ENCODE results near the gene TSC22D4.
"Not testable (repeated sequence)": the region's sequence is repeated elsewhere in the genome, so short reads cannot be mapped to it uniquely, and the experiment has no call there.

The TSC22D4 gene

DNA sequence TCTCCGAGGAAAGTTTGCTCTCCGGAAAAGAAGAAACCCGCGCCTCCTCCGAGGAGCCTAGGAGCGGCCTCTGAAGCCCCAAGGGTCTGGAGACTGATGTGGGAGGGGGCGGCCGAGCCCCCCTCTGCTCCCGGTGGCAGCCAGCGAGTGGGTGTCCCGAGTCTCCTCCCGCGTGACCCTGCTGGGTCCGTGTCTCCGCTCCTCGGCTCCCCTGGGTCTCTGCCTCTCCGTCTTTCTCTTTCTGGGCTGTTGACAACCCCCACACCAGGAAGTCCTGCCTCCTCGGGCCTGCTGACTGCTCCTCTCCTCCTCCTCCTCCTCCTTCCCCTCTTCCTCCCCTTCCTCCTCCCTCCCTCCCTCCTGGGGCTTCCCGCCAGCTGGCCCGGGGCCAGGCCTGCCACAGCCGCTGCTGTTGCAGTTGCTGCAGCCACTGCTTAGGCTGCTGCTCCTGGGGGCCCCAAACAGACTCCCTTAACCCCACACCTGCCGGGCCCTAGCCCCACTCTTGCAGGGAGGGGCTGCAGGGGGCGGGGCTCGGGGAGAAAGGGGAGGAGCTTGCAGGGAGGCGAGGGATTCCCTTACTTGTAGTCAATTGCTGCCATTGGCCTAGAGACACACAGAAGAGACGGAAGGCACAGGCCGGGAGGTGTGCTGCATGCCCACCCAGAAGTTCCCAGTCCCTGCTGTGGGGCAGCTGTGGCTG lies at the start of gene TSC22D4:
TSC22D4 (minus strand) TSS at position 257 of the 703 bp plus-strand sequence. CDS start 1,176 bp downstream, outside the sequence.
- peaks cover 38% of the 10 kb centered on the region for H3K4me1 Mint-ChIP-seq
- no peaks in the 10 kb centered on the region for H3K9me3 Mint-ChIP-seq
- H3K4me3 Mint-ChIP-seq, result peak within 1 kb of the TSS; percentile 96
- no peaks in the 10 kb centered on the region for H3K27me3 Mint-ChIP-seq
- H3K27ac Mint-ChIP-seq, result peak within 1 kb of the TSS; percentile 90
- H3K36me3 Mint-ChIP-seq, result peaks cover 2% of the 10 kb centered on the region

- not testable (repeated sequence) for H3K4me1 Mint-ChIP-seq, H3K4me3 Mint-ChIP-seq, H3K27ac Mint-ChIP-seq, H3K9me3 Mint-ChIP-seq, H3K36me3 Mint-ChIP-seq, H3K27me3 Mint-ChIP-seq
Measured at GRCh38 chr7:100528108-100528866, 49.3 kb upstream of the TSC22D4 start.

DNA sequence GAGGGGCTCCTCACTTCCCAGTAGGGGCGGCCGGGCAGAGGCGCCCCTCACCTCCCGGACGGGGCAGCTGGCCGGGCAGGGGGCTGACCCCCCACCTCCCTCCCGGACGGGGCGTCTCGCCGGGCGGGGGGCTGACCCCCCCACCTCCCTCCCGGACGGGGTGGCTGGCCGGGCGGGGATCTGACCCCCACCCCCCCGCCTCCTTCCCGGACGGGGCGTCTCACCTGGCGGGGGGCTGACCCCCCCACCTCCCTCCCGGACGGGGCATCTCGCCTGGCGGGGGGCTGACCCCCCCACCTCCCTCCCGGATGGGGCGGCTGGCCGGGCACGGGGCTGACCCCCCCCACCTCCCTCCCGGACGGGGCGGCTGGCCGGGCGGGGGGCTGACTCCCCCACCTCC lies 44.2 kb upstream of the TSC22D4 start:
- H3K4me1 Mint-ChIP-seq, result peaks cover 14% of the 10 kb centered on the region
- not testable (repeated sequence) for H3K9me3 Mint-ChIP-seq, H3K27ac Mint-ChIP-seq, H3K4me3 Mint-ChIP-seq, H3K27me3 Mint-ChIP-seq, H3K36me3 Mint-ChIP-seq

- H3K36me3 Mint-ChIP-seq, H3K9me3 Mint-ChIP-seq, H3K27me3 Mint-ChIP-seq, H3K27ac Mint-ChIP-seq, H3K4me3 Mint-ChIP-seq: not testable (repeated sequence)
- peaks cover 16% of the 10 kb centered on the region for H3K4me1 Mint-ChIP-seq
Measured at GRCh38 chr7:100521909-100522593, 43.0 kb upstream of the TSC22D4 start.

- no peaks in the 10 kb centered on the region for H3K36me3 Mint-ChIP-seq
- H3K4me3 Mint-ChIP-seq, result no peak overlapping the region
- no peaks in the 10 kb centered on the region for H3K9me3 Mint-ChIP-seq
- H3K27me3 Mint-ChIP-seq, result no peaks in the 10 kb centered on the region
- H3K4me1 Mint-ChIP-seq, result peaks cover 22% of the 10 kb centered on the region
- no peak overlapping the region for H3K27ac Mint-ChIP-seq
Measured at GRCh38 chr7:100521076-100521475, 42.1 kb upstream of the TSC22D4 start.

DNA sequence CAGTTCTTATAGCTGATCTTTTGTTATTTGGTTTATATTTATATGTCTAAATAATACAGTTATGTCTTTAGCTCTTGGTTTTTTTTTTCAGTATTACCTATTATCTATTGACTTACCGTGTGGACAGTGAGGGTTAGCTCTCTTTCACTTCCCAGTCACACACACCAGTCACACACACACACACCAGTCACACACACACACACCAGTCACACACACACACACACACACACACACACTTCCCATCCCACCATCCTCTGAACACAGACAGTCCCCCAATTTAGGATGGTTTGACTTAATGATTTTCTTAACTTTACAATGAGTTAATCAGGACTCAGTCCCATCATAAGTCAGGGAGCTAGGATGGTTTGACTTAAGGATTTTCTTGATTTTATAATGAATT lies 41.1 kb upstream of the TSC22D4 start:
- peaks cover 31% of the 10 kb centered on the region for H3K4me1 Mint-ChIP-seq
- H3K27me3 Mint-ChIP-seq, result no peaks in the 10 kb centered on the region
- no peaks in the 10 kb centered on the region for H3K36me3 Mint-ChIP-seq
- no peak overlapping the region for H3K27ac Mint-ChIP-seq
- H3K9me3 Mint-ChIP-seq, result no peaks in the 10 kb centered on the region
- H3K4me3 Mint-ChIP-seq, result no peak overlapping the region

- Mint-ChIP-seq H3K36me3 (no peaks in the 10 kb centered on the region), H3K27ac (no peak overlapping the region), H3K9me3 (no peaks in the 10 kb centered on the region), H3K4me1 (peaks cover 34% of the 10 kb centered on the region), H3K4me3 (no peak overlapping the region), H3K27me3 (no peaks in the 10 kb centered on the region)
Measured at GRCh38 chr7:100519580-100519979, 40.6 kb upstream of the TSC22D4 start.

- no peaks in the 10 kb centered on the region for H3K9me3 Mint-ChIP-seq
- no peak overlapping the region for H3K27ac Mint-ChIP-seq
- no peak overlapping the region for H3K4me3 Mint-ChIP-seq
- H3K27me3 Mint-ChIP-seq, result no peaks in the 10 kb centered on the region
- no peaks in the 10 kb centered on the region for H3K36me3 Mint-ChIP-seq
- H3K4me1 Mint-ChIP-seq, result peaks cover 41% of the 10 kb centered on the region
Measured at GRCh38 chr7:100517305-100517704, 38.3 kb upstream of the TSC22D4 start.

- Mint-ChIP-seq H3K9me3 (no peaks in the 10 kb centered on the region), H3K27ac (peak overlapping the region; percentile 20), H3K4me1 (peaks cover 37% of the 10 kb centered on the region), H3K36me3 (no peaks in the 10 kb centered on the region), H3K27me3 (no peaks in the 10 kb centered on the region), H3K4me3 (peak overlapping the region; percentile 40)
Measured at GRCh38 chr7:100516135-100516812, 37.3 kb upstream of the TSC22D4 start.

- Mint-ChIP-seq H3K36me3 (no peaks in the 10 kb centered on the region), H3K4me3 (peak overlapping the region; percentile 6), H3K4me1 (peaks cover 36% of the 10 kb centered on the region), H3K27ac (peak overlapping the region; percentile 63), H3K27me3 (no peaks in the 10 kb centered on the region), H3K9me3 (no peaks in the 10 kb centered on the region)
Measured at GRCh38 chr7:100515072-100515532, 36.1 kb upstream of the TSC22D4 start.

DNA sequence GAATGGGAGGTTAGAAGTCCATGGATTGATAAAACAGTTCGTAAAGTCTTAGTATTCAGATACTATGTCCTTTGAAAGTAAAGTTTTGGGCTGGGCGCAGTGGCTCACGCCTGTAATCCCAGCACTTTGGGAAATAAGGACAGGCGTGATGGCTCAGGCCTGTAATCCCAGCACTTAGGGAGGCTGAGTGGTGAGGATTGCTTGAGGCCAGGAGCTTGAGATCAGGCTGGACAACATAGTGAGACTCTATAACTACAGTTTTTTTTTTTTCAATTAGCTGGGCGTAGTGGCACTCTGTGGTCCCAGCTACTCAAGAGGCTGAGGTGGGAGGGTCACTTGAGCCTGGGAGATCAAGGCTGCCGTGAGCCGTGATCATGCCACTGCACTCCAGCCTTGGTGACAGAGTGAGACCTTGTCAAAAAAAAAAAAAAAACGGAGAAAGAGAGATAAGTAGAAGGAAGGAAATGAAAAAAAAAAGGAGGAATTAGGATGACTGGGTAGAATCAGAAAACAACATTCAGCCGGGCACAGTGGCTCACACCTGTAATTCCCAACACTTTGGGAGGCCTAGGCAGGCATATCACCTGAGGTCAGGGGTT lies 34.3 kb upstream of the TSC22D4 start:
- Mint-ChIP-seq H3K27ac (peak overlapping the region; percentile 85), H3K27me3 (no peaks in the 10 kb centered on the region), H3K4me1 (peaks cover 32% of the 10 kb centered on the region), H3K4me3 (no peak overlapping the region), H3K36me3 (no peaks in the 10 kb centered on the region), H3K9me3 (no peaks in the 10 kb centered on the region)

DNA sequence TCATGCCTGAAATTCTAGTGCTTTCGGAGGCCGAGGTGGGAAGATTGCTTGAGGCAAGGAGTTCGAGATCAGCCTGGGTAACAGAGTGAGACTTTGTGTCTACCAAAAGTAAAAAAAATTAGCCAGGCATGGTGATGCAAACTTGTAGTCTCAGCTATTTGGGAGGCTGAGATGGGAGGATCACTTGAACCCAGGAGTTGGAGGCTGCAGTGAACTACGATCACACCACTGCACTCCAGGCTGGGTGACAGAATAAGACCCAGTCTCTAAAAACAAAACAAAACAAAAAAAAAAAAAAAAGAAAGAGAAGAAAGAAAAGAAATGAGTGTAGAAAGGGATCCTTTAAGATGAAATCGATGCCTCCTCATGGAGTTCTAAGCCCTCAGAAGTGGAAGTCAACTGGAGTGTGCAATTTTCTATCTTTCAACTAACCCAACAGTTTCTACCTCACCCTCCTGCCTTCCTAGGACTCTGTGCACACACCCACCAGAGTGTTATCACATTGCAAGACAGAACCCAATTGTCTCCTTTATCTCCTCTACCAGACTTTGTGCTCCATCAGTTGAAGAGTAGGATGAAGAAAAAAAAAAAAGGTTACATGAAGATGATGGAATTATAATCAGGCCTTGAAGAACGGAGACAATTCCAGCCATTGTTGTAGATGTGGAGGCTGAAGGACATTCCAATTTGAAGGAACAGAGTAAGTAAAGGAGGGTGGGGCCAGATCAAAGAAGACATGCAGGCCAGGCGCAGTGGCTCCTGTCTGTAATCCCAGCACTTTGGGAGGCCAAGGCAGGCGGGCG lies 31.6 kb upstream of the TSC22D4 start:
- H3K4me1 Mint-ChIP-seq, result peaks cover 15% of the 10 kb centered on the region
- no peak overlapping the region for H3K27ac Mint-ChIP-seq
- H3K36me3 Mint-ChIP-seq, result no peaks in the 10 kb centered on the region
- H3K27me3 Mint-ChIP-seq, result no peaks in the 10 kb centered on the region
- H3K4me3 Mint-ChIP-seq, result no peak overlapping the region
- no peaks in the 10 kb centered on the region for H3K9me3 Mint-ChIP-seq

DNA sequence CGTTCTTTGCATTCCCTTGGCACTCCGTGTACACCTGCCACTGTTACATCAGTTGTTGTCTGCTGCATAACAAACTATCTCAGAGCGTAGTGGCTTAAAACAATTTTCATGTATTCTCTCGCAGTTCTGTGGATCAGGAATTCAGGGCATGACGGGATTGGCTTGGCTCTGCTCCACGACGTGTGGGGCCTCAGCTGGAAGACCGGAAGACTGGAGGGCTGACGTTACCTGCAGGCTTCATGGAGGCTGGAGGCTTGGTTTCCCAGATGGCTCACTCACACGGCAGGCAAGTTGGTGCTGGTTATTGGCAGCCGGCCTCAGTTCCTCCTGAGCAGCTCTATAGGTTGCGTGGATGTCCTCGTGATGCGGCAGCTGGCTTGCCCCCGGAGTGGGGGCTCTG lies 30.2 kb upstream of the TSC22D4 start:
- H3K27me3 Mint-ChIP-seq, result no peaks in the 10 kb centered on the region
- H3K4me1 Mint-ChIP-seq, result peaks cover 7% of the 10 kb centered on the region

GRCh38 chr7:100506356-100506923 lies 27.4 kb upstream of the TSC22D4 start:
- Mint-ChIP-seq H3K27me3 (no peaks in the 10 kb centered on the region), H3K36me3 (no peaks in the 10 kb centered on the region), H3K4me1 (no peaks in the 10 kb centered on the region), H3K4me3 (no peak overlapping the region), H3K9me3 (no peaks in the 10 kb centered on the region), H3K27ac (peak overlapping the region; percentile 6)

More for the DNA sequence above, 30.2 kb upstream of the TSC22D4 start:
- H3K36me3 Mint-ChIP-seq, result no peaks in the 10 kb centered on the region
- H3K4me3 Mint-ChIP-seq, result no peak overlapping the region
- H3K9me3 Mint-ChIP-seq, result no peaks in the 10 kb centered on the region
- no peak overlapping the region for H3K27ac Mint-ChIP-seq

All from activated naive CD4-positive, alpha-beta T cell treated with anti-CD3 and anti-CD28 coated beads, Interleukin-2, amount 50 U/mL, for 24 hours (primary cell).